Mesothelial cell of epicardium (in vitro differentiated cells): ENCODE measurements around the gene ZNF428. TPM values are rescaled to one million over a fixed set of nuclear protein-coding genes. Genes with fewer than 3 reads are reported as not detected.

Source experiments
- DNase-seq, 2 experiments: peaks; one replicate each; pipeline ENCODE4 v3.0.0; 2021; ENCODE audit warnings: low spot score in 2 of 2; ENCODE audit not compliant: unreplicated experiment in 2 of 2
- H3K27ac Mint-ChIP-seq: 2 replicates; pipeline ENCODE4 v1.8.0; 2021; ENCODE audit warnings: mixed read lengths
- H3K27me3 Mint-ChIP-seq: 2 replicates; pipeline ENCODE4 v1.8.0; 2021; ENCODE audit warnings: low read depth, mixed read lengths
- H3K36me3 Mint-ChIP-seq: 2 replicates; pipeline ENCODE4 v1.8.0; 2021; ENCODE audit warnings: mixed read lengths
- H3K4me1 Mint-ChIP-seq: 2 replicates; pipeline ENCODE4 v1.8.0; 2021; ENCODE audit warnings: mixed read lengths
- H3K4me3 Mint-ChIP-seq: 2 replicates; pipeline ENCODE4 v1.8.0; 2021; ENCODE audit warnings: mild to moderate bottlenecking, moderate library complexity, mixed read lengths
- H3K9me3 Mint-ChIP-seq: 2 replicates; pipeline ENCODE4 v1.8.0; 2021; ENCODE audit warnings: mixed read lengths
- CTCF ChIP-seq: fragments of 200-600 bp; sonication (generic); IDR thresholded peaks from one replicate; pipeline ENCODE4 v1.5.0; 2021; ENCODE audit warnings: antibody characterized with exemption; ENCODE audit not compliant: unreplicated experiment
- total RNA-seq: library from RNA; stranded (reverse); gene quantifications from 3 replicates; pipeline ENCODE4 v1.2.1, GENCODE V29; 2021

ZNF428 gene
- total RNA-seq, 1 donor from 2014 or later, result 96.2 TPM

- TF ChIP-seq CTCF, result no peak
- Mint-ChIP-seq H3K36me3 (peaks cover 25% of the 10 kb centered on the region), H3K9me3 (no peaks in the 10 kb centered on the region), H3K4me3 (no peak overlapping the region), H3K27ac (no peak overlapping the region), H3K4me1 (no peaks in the 10 kb centered on the region), H3K27me3 (no peaks in the 10 kb centered on the region)
- no peak for DNase-seq
Observed at GRCh38 chr19:43562698-43563241, 56.7 kb downstream of the ZNF428 start.

GRCh38 chr19:43562226-43562697 lies 57.2 kb downstream of the ZNF428 start:
- H3K4me3 Mint-ChIP-seq, result no peak overlapping the region
- DNase-seq, result no peak
- H3K9me3 Mint-ChIP-seq, result no peaks in the 10 kb centered on the region
- peaks cover 28% of the 10 kb centered on the region for H3K36me3 Mint-ChIP-seq
- TF ChIP-seq CTCF, result no peak
- H3K4me1 Mint-ChIP-seq, result no peaks in the 10 kb centered on the region
- no peak overlapping the region for H3K27ac Mint-ChIP-seq
- H3K27me3 Mint-ChIP-seq, result no peaks in the 10 kb centered on the region

GRCh38 chr19:43561139-43561970 lies 58.1 kb downstream of the ZNF428 start:
- no peak overlapping the region for H3K4me3 Mint-ChIP-seq
- no peaks in the 10 kb centered on the region for H3K27me3 Mint-ChIP-seq
- H3K4me1 Mint-ChIP-seq, result no peaks in the 10 kb centered on the region
- no peak for DNase-seq
- no peak for TF ChIP-seq CTCF
- H3K36me3 Mint-ChIP-seq, result peaks cover 26% of the 10 kb centered on the region
- H3K27ac Mint-ChIP-seq, result no peak overlapping the region
- no peaks in the 10 kb centered on the region for H3K9me3 Mint-ChIP-seq

GRCh38 chr19:43560687-43561086 lies 58.7 kb downstream of the ZNF428 start:
- H3K9me3 Mint-ChIP-seq, result no peaks in the 10 kb centered on the region
- H3K27me3 Mint-ChIP-seq, result no peaks in the 10 kb centered on the region
- no peak for DNase-seq
- H3K36me3 Mint-ChIP-seq, result peaks cover 26% of the 10 kb centered on the region
- H3K4me3 Mint-ChIP-seq, result no peak overlapping the region
- no peak overlapping the region for H3K27ac Mint-ChIP-seq
- H3K4me1 Mint-ChIP-seq, result no peaks in the 10 kb centered on the region
- no peak for TF ChIP-seq CTCF

Other genes with a start within 250 kb of the ZNF428 start
- not detected in 3 replicates for gene TEX101, start 204.7 kb downstream of the ZNF428 start, total RNA-seq
- gene LYPD3, start 154.0 kb downstream of the ZNF428 start, total RNA-seq, result 2.6 to 4.4 TPM (median 3.4 TPM) in 3 replicates
- 28.0 to 31.4 TPM (median 28.2 TPM) in 3 replicates for gene PHLDB3, start 114.9 kb downstream of the ZNF428 start, total RNA-seq
- 26.8 to 29.0 TPM (median 27.9 TPM) in 3 replicates for gene ETHE1, start 92.4 kb downstream of the ZNF428 start, total RNA-seq
- 2.3 to 2.8 TPM (median 2.6 TPM) in 3 replicates for gene ZNF575, start 86.4 kb downstream of the ZNF428 start, total RNA-seq
- 52.3 to 58.5 TPM (median 56.1 TPM) in 3 replicates for gene XRCC1, start 44.1 kb downstream of the ZNF428 start, total RNA-seq
- gene PINLYP, start 43.8 kb downstream of the ZNF428 start, total RNA-seq, result 12.6 to 14.5 TPM (median 13.8 TPM) in 3 replicates
- 41.1 to 42.2 TPM (median 41.4 TPM) in 3 replicates for gene IRGQ, start 23.5 kb downstream of the ZNF428 start, total RNA-seq
- 11.4 to 12.6 TPM (median 12.6 TPM) in 3 replicates for gene ZNF576, start 23.0 kb downstream of the ZNF428 start, total RNA-seq
- gene SRRM5, start 7.5 kb downstream of the ZNF428 start, total RNA-seq, result 0.36 to 0.63 TPM (median 0.58 TPM) in 3 replicates
- 45.8 to 48.3 TPM (median 47.1 TPM) in 3 replicates for gene CADM4, start 20.2 kb upstream of the ZNF428 start, total RNA-seq
- 18.5 to 22.7 TPM (median 22.2 TPM) in 3 replicates for gene PLAUR, start 50.5 kb upstream of the ZNF428 start, total RNA-seq
- gene IRGC, start 96.4 kb upstream of the ZNF428 start, total RNA-seq, result not detected in 3 replicates
- 65.8 to 75.7 TPM (median 73.2 TPM) in 3 replicates for gene SMG9, start 135.3 kb upstream of the ZNF428 start, total RNA-seq
- gene KCNN4, start 161.3 kb upstream of the ZNF428 start, total RNA-seq, result 5.4 to 6.4 TPM (median 6.1 TPM) in 3 replicates
- 0.27 to 0.57 TPM (median 0.33 TPM) in 3 replicates for gene LYPD5, start 182.8 kb upstream of the ZNF428 start, total RNA-seq
- 19.1 to 20.8 TPM (median 20.4 TPM) in 3 replicates for gene ZNF283, start 207.7 kb upstream of the ZNF428 start, total RNA-seq